Tibial nerve (tissue), 4 donors: Measurements from ENCODE around the gene TAF8. TPM values are rescaled to one million over a fixed set of nuclear protein-coding genes. Genes with fewer than 3 reads are reported as not detected.

Experiments used
- DNase-seq, 2 donors: peaks; one replicate each; pipeline ENCODE4 v3.0.0-alpha.2; 2019; ENCODE audit warnings: low spot score in 2 of 2
- H3K27ac ChIP-seq, 4 donors: fragments of 200-600 bp; sonication (generic) in 3 of 4; one replicate each; pipeline ENCODE4 v1.5.1; 2017 to 2019; ENCODE audit warnings: mild to moderate bottlenecking in 1 of 4
- H3K27me3 ChIP-seq, 2 donors: fragments of 200-600 bp; sonication (generic) in 1 of 2; one replicate each; pipeline versions ENCODE4 v1.5.1 to v1.6.0; 2017 to 2019
- H3K36me3 ChIP-seq, 3 donors: fragments of 200-600 bp; sonication (generic); one replicate each; pipeline ENCODE4 v1.5.1; 2018 to 2019
- H3K4me1 ChIP-seq, 4 donors: fragments of 200-600 bp; sonication (generic) in 3 of 4; one replicate each; pipeline ENCODE4 v1.5.1; 2017 to 2019
- H3K4me3 ChIP-seq, 4 donors: fragments of 200-600 bp; sonication (generic) in 3 of 4; one replicate each; pipeline ENCODE4 v1.5.1; 2017 to 2019; ENCODE audit warnings: mild to moderate bottlenecking in 1 of 4, moderate library complexity in 1 of 4
- H3K9me3 ChIP-seq, 4 donors: fragments of 200-600 bp; sonication (generic) in 3 of 4; one replicate each; pipeline ENCODE4 v1.5.1; 2017 to 2019
- CTCF ChIP-seq, 5 experiments: fragments of 200-600 bp in 3 of 5; fragments of 450-650 bp in 2 of 5; sonication (generic) in 3 of 5; IDR thresholded peaks; one replicate each; pipeline ENCODE4 v1.5.1; 2016 to 2019; ENCODE audit warnings: antibody characterized with exemption in 5 of 5, mild to moderate bottlenecking in 3 of 5, moderate library complexity in 2 of 5
- EP300 ChIP-seq, 2 donors: sonication (generic); formaldehyde crosslinking; IDR thresholded peaks; one replicate each; pipeline ENCODE4 v1.6.1; 2017; ENCODE audit warnings: antibody characterized with exemption in 2 of 2, mild to moderate bottlenecking in 1 of 2
- POLR2A ChIP-seq, 2 donors: fragments of 450-650 bp; IDR thresholded peaks; one replicate each; pipeline ENCODE4 v1.6.1; 2017; ENCODE audit warnings: antibody characterized with exemption in 2 of 2, mild to moderate bottlenecking in 2 of 2, moderate library complexity in 2 of 2
- WGBS, 2 donors: methylation state at CpG; one replicate each; pipeline ENCODE4 v1.1.5; 2018; 5-methylcytosine and 5-hydroxymethylcytosine counted together
- total RNA-seq, 4 donors: library from RNA; depleted of rRNA; stranded (reverse); fragments of >200 nt; gene quantifications; one replicate each; pipeline ENCODE4 v1.1.0, GENCODE V29; 2016

TAF8 gene
- total RNA-seq, 4 donors from 2014 or later, result 10.7 to 27.6 (median 20.9) TPM

- 85 to 87% methylated on average over 9 of the region's 9 CpGs for WGBS, 2 donors
- TF ChIP-seq POLR2A (IDR thresholded peaks at IDR 0.05) (no peak), CTCF (IDR thresholded peaks at IDR 0.05) (no peak), EP300 (IDR thresholded peaks at IDR 0.05) (no peak)
- DNase-seq, result no peak
- H3K9me3 ChIP-seq, result no peaks in the 10 kb centered on the region
- H3K27me3 ChIP-seq, result no peaks in the 10 kb centered on the region
- no peaks in the 10 kb centered on the region for H3K4me1 ChIP-seq
- no peak overlapping the region for H3K4me3 ChIP-seq
- peaks cover 0 to 16% (median 0%) of the 10 kb centered on the region in 3 donors for H3K36me3 ChIP-seq
- no peak overlapping the region for H3K27ac ChIP-seq
Measured at GRCh38 chr6:42091718-42092023, 41.3 kb downstream of the TAF8 start.

- WGBS, 2 donors, result 70 to 76% methylated on average over 10 of the region's 10 CpGs
- Histone ChIP-seq H3K27ac (no peak overlapping the region), H3K27me3 (no peaks in the 10 kb centered on the region), H3K9me3 (no peaks in the 10 kb centered on the region), H3K4me1 (no peaks in the 10 kb centered on the region), H3K4me3 (no peak overlapping the region), H3K36me3 (peaks cover 0 to 12% (median 0%) of the 10 kb centered on the region in 3 donors)
- DNase-seq, result no peak
- no peak for TF ChIP-seq EP300 (IDR thresholded peaks at IDR 0.05)
- no peak for TF ChIP-seq POLR2A (IDR thresholded peaks at IDR 0.05)
- TF ChIP-seq CTCF (IDR thresholded peaks at IDR 0.05), result no peak
Measured at GRCh38 chr6:42093582-42094329, 43.4 kb downstream of the TAF8 start.

GRCh38 chr6:42095094-42095493, 44.8 kb downstream of the TAF8 start:
- peaks cover 0 to 12% (median 0%) of the 10 kb centered on the region in 3 donors for H3K36me3 ChIP-seq
- H3K4me1 ChIP-seq, result peaks cover 0 to 13% (median 0%) of the 10 kb centered on the region in 4 donors
- no peak for DNase-seq
- no peak overlapping the region for H3K27ac ChIP-seq
- WGBS, 2 donors, result 75 to 80% methylated on average over 1 of the region's 1 CpG
- no peaks in the 10 kb centered on the region for H3K9me3 ChIP-seq
- TF ChIP-seq POLR2A (IDR thresholded peaks at IDR 0.05) (no peak), CTCF (IDR thresholded peaks at IDR 0.05) (no peak), EP300 (IDR thresholded peaks at IDR 0.05) (no peak)
- no peaks in the 10 kb centered on the region for H3K27me3 ChIP-seq
- no peak overlapping the region for H3K4me3 ChIP-seq

GRCh38 chr6:42095776-42096541, 45.6 kb downstream of the TAF8 start:
- no peak for DNase-seq
- H3K36me3 ChIP-seq, result peaks cover 0 to 12% (median 0%) of the 10 kb centered on the region in 3 donors
- TF ChIP-seq EP300 (IDR thresholded peaks at IDR 0.05), result no peak
- TF ChIP-seq CTCF (IDR thresholded peaks at IDR 0.05), result no peak
- no peak for TF ChIP-seq POLR2A (IDR thresholded peaks at IDR 0.05)
- H3K27me3 ChIP-seq, result no peaks in the 10 kb centered on the region
- H3K27ac ChIP-seq, result no peak overlapping the region
- no peaks in the 10 kb centered on the region for H3K9me3 ChIP-seq
- 59 to 69% methylated on average over 10 of the region's 10 CpGs for WGBS, 2 donors
- no peak overlapping the region for H3K4me3 ChIP-seq
- peaks cover 0 to 18% (median 0%) of the 10 kb centered on the region in 4 donors for H3K4me1 ChIP-seq
